B cell (primary cell): ENCODE results near the gene JAG1.

Experiments
- CTCF ChIP-seq: fragments of 200-600 bp; IDR thresholded peaks from one replicate; pipeline ENCODE4 v1.8.0; 2022; ENCODE audit warnings: antibody characterized with exemption, mild to moderate bottlenecking
- EZH2 ChIP-seq: IDR thresholded peaks from 2 replicates; pipeline ENCODE4 v1.6.1; 2012; ENCODE audit warnings: borderline replicate concordance, low read depth, mild to moderate bottlenecking, moderate library complexity, low read length; ENCODE audit not compliant: insufficient read depth, poor library complexity, severe bottlenecking

DNA sequence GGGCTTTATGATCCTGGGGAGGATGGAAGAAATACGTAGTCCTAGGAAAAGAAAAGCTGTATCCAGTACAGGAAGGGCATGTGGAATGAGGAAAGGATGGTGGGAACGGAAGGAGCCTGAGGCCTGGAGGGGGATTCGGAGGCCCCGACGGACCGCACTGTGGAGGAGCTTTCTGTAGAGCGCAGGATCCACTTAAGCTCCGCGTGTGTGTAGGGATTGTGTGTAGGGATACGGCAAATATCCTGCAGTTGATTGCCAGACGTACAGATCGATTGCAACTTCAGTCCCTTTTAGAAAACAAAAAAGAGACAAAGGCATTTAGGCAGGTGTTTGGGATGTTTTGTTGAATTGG is 32.6 kb upstream of the JAG1 start:
- TF ChIP-seq CTCF (no peak), EZH2 (no peak)
